ENCODE results near the gene NRP2.

DNA sequence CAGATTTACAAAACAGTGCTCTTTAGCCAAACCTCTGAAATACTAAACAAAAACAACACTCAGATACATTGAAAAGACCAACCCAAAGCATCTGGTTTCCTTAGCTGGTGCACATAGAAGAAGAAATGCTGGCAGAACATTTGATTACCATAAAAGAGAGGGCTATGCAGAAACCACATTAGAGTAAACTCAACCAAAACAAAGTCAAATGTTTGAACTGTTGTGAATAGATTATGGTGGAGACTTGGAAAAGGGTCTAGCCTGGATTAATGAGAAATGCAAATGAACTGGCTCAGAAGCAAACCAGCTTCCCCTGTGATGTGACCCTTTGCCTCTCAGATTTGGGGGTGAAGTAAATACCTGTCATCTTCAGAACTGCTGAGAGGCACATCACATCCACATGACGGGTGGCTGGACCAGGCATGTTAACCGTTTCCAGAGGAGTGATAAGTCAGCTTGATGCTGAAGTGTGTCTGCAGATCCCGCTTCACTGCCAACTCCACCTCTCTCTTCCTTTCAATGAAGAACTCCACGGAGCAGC is 153.0 kb downstream of the NRP2 start:
- no peak for TF ChIP-seq POLR2A (IDR thresholded peaks at IDR 0.05)
- TF ChIP-seq, protein P1, sequence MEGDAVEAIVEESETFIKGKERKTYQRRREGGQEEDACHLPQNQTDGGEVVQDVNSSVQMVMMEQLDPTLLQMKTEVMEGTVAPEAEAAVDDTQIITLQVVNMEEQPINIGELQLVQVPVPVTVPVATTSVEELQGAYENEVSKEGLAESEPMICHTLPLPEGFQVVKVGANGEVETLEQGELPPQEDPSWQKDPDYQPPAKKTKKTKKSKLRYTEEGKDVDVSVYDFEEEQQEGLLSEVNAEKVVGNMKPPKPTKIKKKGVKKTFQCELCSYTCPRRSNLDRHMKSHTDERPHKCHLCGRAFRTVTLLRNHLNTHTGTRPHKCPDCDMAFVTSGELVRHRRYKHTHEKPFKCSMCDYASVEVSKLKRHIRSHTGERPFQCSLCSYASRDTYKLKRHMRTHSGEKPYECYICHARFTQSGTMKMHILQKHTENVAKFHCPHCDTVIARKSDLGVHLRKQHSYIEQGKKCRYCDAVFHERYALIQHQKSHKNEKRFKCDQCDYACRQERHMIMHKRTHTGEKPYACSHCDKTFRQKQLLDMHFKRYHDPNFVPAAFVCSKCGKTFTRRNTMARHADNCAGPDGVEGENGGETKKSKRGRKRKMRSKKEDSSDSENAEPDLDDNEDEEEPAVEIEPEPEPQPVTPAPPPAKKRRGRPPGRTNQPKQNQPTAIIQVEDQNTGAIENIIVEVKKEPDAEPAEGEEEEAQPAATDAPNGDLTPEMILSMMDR (IDR thresholded peaks at IDR 0.05), result no peak
